H1 (cell line): Measurements from ENCODE around the gene RBM18.

ENCODE experiments used
- CHD2 ChIP-seq: IDR thresholded peaks from 2 replicates; pipeline ENCODE4 v1.6.1; 2012; ENCODE audit warnings: low read length, improper control_type of control experiment
- CREB1 ChIP-seq: IDR thresholded peaks from 2 replicates; pipeline ENCODE4 v1.6.1; 2012; ENCODE audit warnings: inconsistent platforms
- EP300 ChIP-seq, 2 experiments: IDR thresholded peaks; 1 replicate in 1 of 2; 2 replicates in 1 of 2; pipeline ENCODE4 v1.6.1; 2011 to 2012; ENCODE audit warnings: low read depth in 2 of 2, low read length in 2 of 2, mild to moderate bottlenecking in 2 of 2, borderline replicate concordance in 1 of 2, inconsistent platforms in 1 of 2, moderate library complexity in 1 of 2
- EZH2 ChIP-seq: fragments of 200-600 bp; sonication (generic); IDR thresholded peaks from 2 replicates; pipeline ENCODE4 v1.7.1; 2012; ENCODE audit warnings: low read depth, mild to moderate bottlenecking, moderate library complexity, low read length, inconsistent platforms; ENCODE audit not compliant: severe bottlenecking
- KDM5A ChIP-seq: fragments of 200-600 bp; IDR thresholded peaks from 2 replicates; pipeline ENCODE4 v1.7.1; 2012; ENCODE audit warnings: mild to moderate bottlenecking, low read length, inconsistent platforms, mixed read lengths
- RFX5 ChIP-seq: IDR thresholded peaks from 2 replicates; pipeline ENCODE4 v1.6.1; 2011; ENCODE audit warnings: low read depth, low read length, improper control_type of control experiment, borderline replicate concordance
- SIN3A ChIP-seq, 2 experiments: IDR thresholded peaks in 1 of 2; conservative IDR thresholded peaks in 1 of 2; 2 replicates each; pipeline ENCODE4 v1.6.1; 2011 to 2012; ENCODE audit warnings: low read length in 2 of 2, improper control_type of control experiment in 1 of 2, low read depth in 1 of 2, mild to moderate bottlenecking in 1 of 2
- SP1 ChIP-seq: IDR thresholded peaks from 2 replicates; pipeline ENCODE4 v1.6.1; 2011; ENCODE audit warnings: low read depth, low read length
- TAF1 ChIP-seq: IDR thresholded peaks from 2 replicates; pipeline ENCODE4 v1.6.1; 2011; ENCODE audit warnings: mild to moderate bottlenecking, low read depth, low read length
- TF ChIP-seq, protein P1 (sequence below), 3 experiments: IDR thresholded peaks; 1 replicate in 2 of 3; 2 replicates in 1 of 3; pipeline versions ENCODE4 v1.5.1 to v1.6.1; 2011; ENCODE audit warnings: low read length in 3 of 3, mild to moderate bottlenecking in 3 of 3, inconsistent platforms in 2 of 3, low read depth in 1 of 3, moderate library complexity in 1 of 3; ENCODE audit not compliant: insufficient read depth in 1 of 3; ENCODE audit errors: control extremely low read depth in 1 of 3
- TF ChIP-seq, protein P2 (sequence below): IDR thresholded peaks from 2 replicates; pipeline ENCODE4 v1.6.1; 2011; ENCODE audit warnings: low read depth, mild to moderate bottlenecking, low read length; ENCODE audit not compliant: insufficient read depth

GRCh38 chr9:122265149-122265915, 692 bp upstream of the RBM18 start:
- TF ChIP-seq SIN3A (conservative IDR thresholded peaks at IDR 0.05 in 1 of 2, IDR thresholded peaks at IDR 0.05 in 1 of 2; ENCODE audit: low read depth in 1 of 2, low read length in 2 of 2) (no peak; a peak in 1 of 4 replicates), TAF1 (no peak), RFX5 (no peak), EZH2 (no peak), CHD2 (no peak), SP1 (no peak), EP300 (IDR thresholded peaks at IDR 0.05; ENCODE audit: borderline replicate concordance in 1 of 2, low read depth in 2 of 2, low read length in 2 of 2) (no peak), CREB1 (peak; percentile 66; the same call in 1 of the 2 replicates), KDM5A (no peak)
- TF ChIP-seq, protein P1, sequence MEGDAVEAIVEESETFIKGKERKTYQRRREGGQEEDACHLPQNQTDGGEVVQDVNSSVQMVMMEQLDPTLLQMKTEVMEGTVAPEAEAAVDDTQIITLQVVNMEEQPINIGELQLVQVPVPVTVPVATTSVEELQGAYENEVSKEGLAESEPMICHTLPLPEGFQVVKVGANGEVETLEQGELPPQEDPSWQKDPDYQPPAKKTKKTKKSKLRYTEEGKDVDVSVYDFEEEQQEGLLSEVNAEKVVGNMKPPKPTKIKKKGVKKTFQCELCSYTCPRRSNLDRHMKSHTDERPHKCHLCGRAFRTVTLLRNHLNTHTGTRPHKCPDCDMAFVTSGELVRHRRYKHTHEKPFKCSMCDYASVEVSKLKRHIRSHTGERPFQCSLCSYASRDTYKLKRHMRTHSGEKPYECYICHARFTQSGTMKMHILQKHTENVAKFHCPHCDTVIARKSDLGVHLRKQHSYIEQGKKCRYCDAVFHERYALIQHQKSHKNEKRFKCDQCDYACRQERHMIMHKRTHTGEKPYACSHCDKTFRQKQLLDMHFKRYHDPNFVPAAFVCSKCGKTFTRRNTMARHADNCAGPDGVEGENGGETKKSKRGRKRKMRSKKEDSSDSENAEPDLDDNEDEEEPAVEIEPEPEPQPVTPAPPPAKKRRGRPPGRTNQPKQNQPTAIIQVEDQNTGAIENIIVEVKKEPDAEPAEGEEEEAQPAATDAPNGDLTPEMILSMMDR (IDR thresholded peaks at IDR 0.05; ENCODE audit: control extremely low read depth in 1 of 3, insufficient read depth in 1 of 3, low read depth in 1 of 3, low read length in 3 of 3): peak in 1 of 3 experiments; percentile 12; a peak in 1 of 4 replicates
- TF ChIP-seq, protein P2, sequence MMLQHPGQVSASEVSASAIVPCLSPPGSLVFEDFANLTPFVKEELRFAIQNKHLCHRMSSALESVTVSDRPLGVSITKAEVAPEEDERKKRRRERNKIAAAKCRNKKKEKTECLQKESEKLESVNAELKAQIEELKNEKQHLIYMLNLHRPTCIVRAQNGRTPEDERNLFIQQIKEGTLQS: no peak
